Glomerular visceral epithelial cell (primary cell): ENCODE results near the gene CCDC40.
"Not testable (repeated sequence)": the region's sequence is repeated elsewhere in the genome, so short reads cannot be mapped to it uniquely, and the experiment has no call there.

Source experiments
- DNase-seq: peaks from one replicate; pipeline ENCODE4 v3.0.0-alpha.2; 2016; ENCODE audit errors: extremely low spot score

Gene CCDC40

GRCh38 chr17:80035937-80036714 is at the start of gene CCDC40:
TSS of gene CCDC40 (plus strand) at chr17:80036642. CDS start at chr17:80036663, 21 bp downstream.
- peak; percentile 81 for DNase-seq

GRCh38 chr17:79987187-79987934 is 49.1 kb upstream of the CCDC40 start:
- no peak for DNase-seq

- DNase-seq, result no peak
These were observed 48.6 kb upstream of the CCDC40 start for GRCh38 chr17:79987935-79988184.

- peak; percentile 66 for DNase-seq
These were observed 48.1 kb upstream of the CCDC40 start for GRCh38 chr17:79988185-79988971.

- DNase-seq, result no peak
These were observed 47.2 kb upstream of the CCDC40 start for GRCh38 chr17:79989106-79989835.

GRCh38 chr17:79990051-79990592 is 46.3 kb upstream of the CCDC40 start:
- no peak for DNase-seq

- DNase-seq, result no peak
These were observed 45.7 kb upstream of the CCDC40 start for GRCh38 chr17:79990704-79991103.

GRCh38 chr17:79991140-79991923 is 45.1 kb upstream of the CCDC40 start:
- peak; percentile 78 for DNase-seq

- no peak for DNase-seq
These were observed 44.4 kb upstream of the CCDC40 start for GRCh38 chr17:79991924-79992648.

- DNase-seq, result no peak
These were observed 43.6 kb upstream of the CCDC40 start for GRCh38 chr17:79992649-79993389.

- peak; percentile 74 for DNase-seq
These were observed 42.8 kb upstream of the CCDC40 start for GRCh38 chr17:79993390-79994227.

GRCh38 chr17:79994228-79994569 is 42.2 kb upstream of the CCDC40 start:
- DNase-seq, result not testable (repeated sequence)

- DNase-seq, result no peak
These were observed 41.8 kb upstream of the CCDC40 start for GRCh38 chr17:79994602-79995001.

- no peak for DNase-seq
These were observed 40.7 kb upstream of the CCDC40 start for GRCh38 chr17:79995696-79996095.

GRCh38 chr17:79996291-79996690 is 40.2 kb upstream of the CCDC40 start:
- no peak for DNase-seq

GRCh38 chr17:79997011-79997660 is 39.3 kb upstream of the CCDC40 start:
- DNase-seq, result no peak

- no peak for DNase-seq
These were observed 36.3 kb upstream of the CCDC40 start for GRCh38 chr17:80000136-80000535.
